IMR-90 (cell line): Measurements from ENCODE around the gene AUTS2. TPM values are rescaled to one million over a fixed set of nuclear protein-coding genes. Genes with fewer than 3 reads are reported as not detected.

Source experiments
- ATAC-seq: fragments of 200-7000 bp; cut with Tn5 transposase; 2 replicates; pipeline ENCODE4 v1.9.1; 2020; ENCODE audit warnings: low read depth, mild to moderate bottlenecking, moderate library complexity
- BruUV-seq: library from RNA; stranded (reverse); fragments of 400-500 nt; replicated peaks from 2 replicates; lab custom pipeline; 2021; lab: Mats Ljungman, UMichigan
- CTCF ChIA-PET: fragments of 300-600 bp; formaldehyde crosslinking; extraction: SDS; loops from one replicate; lab custom pipeline; 2021; ENCODE audit warnings: antibody characterized with exemption; lab: Yijun Ruan, JAX
- POLR2A ChIA-PET: fragments of 300-600 bp; sonication (Branson Sonifier 250); formaldehyde crosslinking; loops from one replicate; lab custom pipeline; 2022; ENCODE audit warnings: antibody characterized with exemption; ENCODE audit not compliant: unreplicated experiment; lab: Charles Lee
- DNase-seq: peaks from one replicate; pipeline ENCODE4 v3.0.0; 2013
- H2AFZ ChIP-seq: replicated peaks from 2 replicates; pipeline ENCODE3; 2013; ENCODE audit warnings: low read length, mild to moderate bottlenecking; ENCODE audit not compliant: poor library complexity
- H2AK5ac ChIP-seq: 2 replicates; pipeline ENCODE4 v1.6.1; 2013; ENCODE audit warnings: low read depth, low read length, inconsistent platforms
- H2AK9ac ChIP-seq: replicated peaks from 2 replicates; pipeline ENCODE3; 2013; ENCODE audit warnings: mild to moderate bottlenecking, low read depth, low read length, moderate library complexity; ENCODE audit not compliant: poor library complexity
- H2BK120ac ChIP-seq: 2 replicates; pipeline ENCODE4 v1.6.1; 2013; ENCODE audit warnings: low read depth, low read length, inconsistent platforms
- H2BK15ac ChIP-seq: 3 replicates; pipeline ENCODE4 v1.6.1; 2013; ENCODE audit warnings: low read depth, low read length, inconsistent platforms
- H2BK20ac ChIP-seq: 2 replicates; pipeline ENCODE4 v1.6.1; 2013; ENCODE audit warnings: low read depth, mild to moderate bottlenecking, inconsistent platforms, low read length, moderate library complexity
- H2BK5ac ChIP-seq: 2 replicates; pipeline ENCODE4 v1.6.1; 2013; ENCODE audit warnings: mild to moderate bottlenecking, low read depth, low read length, inconsistent platforms; ENCODE audit not compliant: poor library complexity, severe bottlenecking
- H3K14ac ChIP-seq: replicated peaks from 2 replicates; pipeline ENCODE4 v1.6.1; 2013; ENCODE audit warnings: low read depth, low read length, inconsistent platforms
- H3K18ac ChIP-seq: 2 replicates; pipeline ENCODE4 v1.6.1; 2013; ENCODE audit warnings: low read depth, low read length, control low read depth
- H3K23ac ChIP-seq: 2 replicates; pipeline ENCODE4 v1.6.1; 2013; ENCODE audit warnings: low read depth, low read length, inconsistent platforms
- H3K27ac ChIP-seq: 2 replicates; pipeline ENCODE4 v1.5.1; 2013; ENCODE audit warnings: mild to moderate bottlenecking, control low read depth, low read length; ENCODE audit not compliant: insufficient read depth
- H3K27me3 ChIP-seq: 2 replicates; pipeline ENCODE4 v1.6.1; 2013; ENCODE audit warnings: low read length; ENCODE audit not compliant: control insufficient read depth, insufficient read depth
- H3K36me3 ChIP-seq: 2 replicates; pipeline ENCODE4 v1.6.1; 2013; ENCODE audit warnings: low read length, mixed read lengths; ENCODE audit not compliant: control insufficient read depth, insufficient read depth
- H3K4ac ChIP-seq: 2 replicates; pipeline ENCODE4 v1.6.1; 2013; ENCODE audit warnings: low read depth, low read length, inconsistent platforms
- H3K4me1 ChIP-seq: 2 replicates; pipeline ENCODE4 v1.6.1; 2013; ENCODE audit warnings: low read length, mixed read lengths; ENCODE audit not compliant: control insufficient read depth, insufficient read depth
- H3K4me2 ChIP-seq: 2 replicates; pipeline ENCODE4 v1.6.1; 2013; ENCODE audit warnings: low read depth, mild to moderate bottlenecking, control low read depth, low read length, moderate library complexity
- H3K4me3 ChIP-seq: 2 replicates; pipeline ENCODE4 v1.5.1; 2013; ENCODE audit warnings: low read depth, mild to moderate bottlenecking, control low read depth, low read length, moderate library complexity; ENCODE audit not compliant: insufficient read depth
- H3K56ac ChIP-seq: 2 replicates; pipeline ENCODE4 v1.6.1; 2013; ENCODE audit warnings: low read length, inconsistent platforms; ENCODE audit not compliant: insufficient read depth; ENCODE audit errors: extremely low read depth
- H3K79me1 ChIP-seq, 2 experiments: 2 replicates each; pipeline ENCODE4 v1.6.1; 2013; ENCODE audit warnings: low read length in 2 of 2, inconsistent platforms in 1 of 2, low read depth in 1 of 2
- H3K9ac ChIP-seq: 2 replicates; pipeline ENCODE4 v1.6.1; 2013; ENCODE audit warnings: low read depth, low read length, control low read depth
- H3K9me1 ChIP-seq: 2 replicates; pipeline ENCODE4 v1.6.1; 2013; ENCODE audit warnings: low read length, inconsistent platforms; ENCODE audit not compliant: insufficient read depth
- H3K9me3 ChIP-seq: 2 replicates; pipeline ENCODE4 v1.6.1; 2013; ENCODE audit warnings: low read length; ENCODE audit not compliant: control insufficient read depth, insufficient read depth
- H4K20me1 ChIP-seq: 2 replicates; pipeline ENCODE4 v1.6.1; 2013; ENCODE audit warnings: low read length, inconsistent platforms; ENCODE audit not compliant: insufficient read depth
- H4K5ac ChIP-seq: 2 replicates; pipeline ENCODE4 v1.6.1; 2013; ENCODE audit warnings: mild to moderate bottlenecking, low read depth, low read length, control low read depth
- H4K8ac ChIP-seq, 2 experiments: 2 replicates each; pipeline ENCODE4 v1.6.1; 2013; ENCODE audit warnings: low read depth in 2 of 2, low read length in 2 of 2, control low read depth in 1 of 2, inconsistent platforms in 1 of 2
- H4K91ac ChIP-seq: 2 replicates; pipeline ENCODE4 v1.6.1; 2013; ENCODE audit warnings: low read depth, low read length, inconsistent platforms; ENCODE audit not compliant: insufficient read depth
- BHLHE40 ChIP-seq: fragments of 150-350 bp; IDR thresholded peaks from 2 replicates; pipeline ENCODE4 v1.6.1; 2016; ENCODE audit warnings: mild to moderate bottlenecking, low read depth, low read length
- CEBPB ChIP-seq: IDR thresholded peaks from 2 replicates; pipeline ENCODE4 v1.6.1; 2012; ENCODE audit warnings: low read depth, low read length, improper control_type of control experiment
- CHD1 ChIP-seq: IDR thresholded peaks from 2 replicates; pipeline ENCODE4 v1.6.1; 2012; ENCODE audit warnings: low read depth, low read length, improper control_type of control experiment
- CTCF ChIP-seq: conservative IDR thresholded peaks from 2 replicates; pipeline ENCODE4 v1.5.1; 2012; ENCODE audit warnings: mild to moderate bottlenecking, low read depth, low read length, improper control_type of control experiment
- ELK1 ChIP-seq: fragments of 150-350 bp; IDR thresholded peaks from 2 replicates; pipeline ENCODE4 v1.6.1; 2016; ENCODE audit warnings: low read depth, mild to moderate bottlenecking, low read length, moderate library complexity, borderline replicate concordance
- FOS ChIP-seq: fragments of 150-350 bp; IDR thresholded peaks from 2 replicates; pipeline ENCODE4 v1.6.1; 2016; ENCODE audit warnings: low read depth, low read length
- MAFK ChIP-seq: IDR thresholded peaks from 2 replicates; pipeline ENCODE4 v1.6.1; 2012; ENCODE audit warnings: low read depth, low read length, improper control_type of control experiment
- MAZ ChIP-seq: IDR thresholded peaks from 2 replicates; pipeline ENCODE4 v1.6.1; 2012; ENCODE audit warnings: low read depth, mild to moderate bottlenecking, low read length, improper control_type of control experiment, moderate library complexity, borderline replicate concordance
- MXI1 ChIP-seq: IDR thresholded peaks from 2 replicates; pipeline ENCODE4 v1.6.1; 2012; ENCODE audit warnings: low read depth, mild to moderate bottlenecking, low read length, moderate library complexity, borderline replicate concordance
- NFE2L2 ChIP-seq: fragments of 150-350 bp; IDR thresholded peaks from 2 replicates; pipeline ENCODE4 v1.6.1; 2016; ENCODE audit warnings: low read depth, mild to moderate bottlenecking, low read length
- POLR2A ChIP-seq: IDR thresholded peaks from 2 replicates; pipeline ENCODE4 v1.6.1; 2012; ENCODE audit warnings: mild to moderate bottlenecking, low read depth, low read length
- RAD21 ChIP-seq: IDR thresholded peaks from 2 replicates; pipeline ENCODE4 v1.6.1; 2012; ENCODE audit warnings: low read length, improper control_type of control experiment
- RCOR1 ChIP-seq: IDR thresholded peaks from 2 replicates; pipeline ENCODE4 v1.6.1; 2012; ENCODE audit warnings: mild to moderate bottlenecking, low read length, improper control_type of control experiment; ENCODE audit not compliant: insufficient replicate concordance
- RFX5 ChIP-seq: IDR thresholded peaks from 2 replicates; pipeline ENCODE4 v1.8.0; 2012; ENCODE audit warnings: low read depth, mild to moderate bottlenecking, low read length, moderate library complexity
- SMC3 ChIP-seq: fragments of 150-350 bp; IDR thresholded peaks from 2 replicates; pipeline ENCODE4 v1.6.1; 2016; ENCODE audit warnings: low read depth, mild to moderate bottlenecking, antibody characterized with exemption, low read length, moderate library complexity
- USF2 ChIP-seq: fragments of 150-350 bp; IDR thresholded peaks from 2 replicates; pipeline ENCODE4 v1.6.1; 2017; ENCODE audit warnings: mild to moderate bottlenecking, antibody characterized with exemption, low read length, low read depth
- WGBS, 2 experiments: methylation state at CpG; one replicate each; pipeline versions ENCODE4 v1.1.5 to v1.1.7; 2013; ENCODE audit warnings: missing lambda C conversion rate in 2 of 2; ENCODE audit not compliant: insufficient read length in 1 of 2; ENCODE audit errors: extremely low coverage in 2 of 2; 5-methylcytosine and 5-hydroxymethylcytosine counted together
- dilution Hi-C: fragments of 300-500 bp; cut with HindIII; formaldehyde crosslinking; loops from one replicate; pipeline ENCODE4 v1.14.3; 2018; ENCODE audit warnings: low sequenced_read_pairs; ENCODE audit not compliant: unreplicated experiment
- in situ Hi-C: fragments of 300-500 bp; cut with MboI; formaldehyde crosslinking; loops from 3 replicates; pipeline ENCODE4 v1.14.3; 2019; ENCODE audit warnings: low sequenced_read_pairs, inconsistent platforms, mixed read lengths
- intact Hi-C: fragments of 100-400 bp; cut with micrococcal nuclease; formaldehyde crosslinking; loops from 2 replicates; pipeline ENCODE4 v1.10.0; 2022
- polyA plus RNA-seq, 3 experiments: library from polyadenylated mRNA; depleted of rRNA; stranded (reverse); fragments of >200 nt; gene quantifications; 2 replicates each; pipeline ENCODE4 v1.2.3, GENCODE V29; 2012; ENCODE audit warnings: low replicate concordance in 1 of 3
- total RNA-seq: library from RNA; depleted of rRNA; stranded (reverse); fragments of >200 nt; gene quantifications from 2 replicates; pipeline ENCODE4 v1.2.3, GENCODE V29; 2012

AUTS2 gene
- total and polyA plus RNA-seq, 2 of the 4 experiments (the other 2 are of a cell fraction): 0.90 to 3.0 TPM

GRCh38 chr7:69756235-69756634 lies 158.0 kb downstream of the AUTS2 start:
- ChIA-PET CTCF (no interaction called here), POLR2A (no interaction called here)
- no peaks in the 10 kb centered on the region for H4K20me1 ChIP-seq
- no peak for ATAC-seq
- H3K27me3 ChIP-seq: no peaks in the 10 kb centered on the region
- no peak overlapping the region for H3K27ac ChIP-seq
- no peak for DNase-seq
- H3K36me3 ChIP-seq: no peaks in the 10 kb centered on the region
- no peak overlapping the region for H4K91ac ChIP-seq
- no peak overlapping the region for H3K9ac ChIP-seq
- no TSS peak for BruUV-seq
- intact Hi-C loops (no loop called here), in situ Hi-C loops (no loop called here), dilution Hi-C loops (no loop called here)
- H2BK15ac ChIP-seq: no peak overlapping the region
- H3K4me1 ChIP-seq: no peaks in the 10 kb centered on the region
- no peaks in the 10 kb centered on the region for H3K9me1 ChIP-seq
- no peak overlapping the region for H3K23ac ChIP-seq
- no peak overlapping the region for H4K5ac ChIP-seq
- no peak overlapping the region for H3K4me3 ChIP-seq
- 67% methylated on average over 1 of the region's 1 CpG; no CpG with 5 or more reads in 1 of the 2 experiments for WGBS, 2 experiments
- H2AFZ ChIP-seq: no peak overlapping the region
- no peak overlapping the region for H2AK9ac ChIP-seq
- H2BK120ac ChIP-seq: no peak overlapping the region
- no peak overlapping the region for H3K56ac ChIP-seq
- no peak overlapping the region for H2BK20ac ChIP-seq
- TF ChIP-seq MAFK (no peak), USF2 (no peak), FOS (no peak), MXI1 (no peak), CTCF (no peak), RCOR1 (no peak), CHD1 (no peak), RFX5 (no peak), POLR2A (no peak), CEBPB (no peak), ELK1 (no peak), SMC3 (no peak), MAZ (no peak), BHLHE40 (no peak), RAD21 (no peak), NFE2L2 (no peak)
- no peak overlapping the region for H4K8ac ChIP-seq
- no peak overlapping the region for H2AK5ac ChIP-seq
- H3K14ac ChIP-seq: no peak overlapping the region
- no peaks in the 10 kb centered on the region for H3K9me3 ChIP-seq
- H2BK5ac ChIP-seq: no peak overlapping the region
- H3K4ac ChIP-seq: no peak overlapping the region
- H3K79me1 ChIP-seq: no peaks in the 10 kb centered on the region
- H3K4me2 ChIP-seq: no peak overlapping the region
- H3K18ac ChIP-seq: no peak overlapping the region
